ENCODE data around the gene ZNF780B. TPM values are rescaled to one million over a fixed set of nuclear protein-coding genes. Genes with fewer than 3 reads are reported as not detected.

The ZNF780B gene
- polyA plus RNA-seq, 2 of the 4 experiments (the other 2 are of a cell fraction) = 8.7 to 10.0 TPM

DNA sequence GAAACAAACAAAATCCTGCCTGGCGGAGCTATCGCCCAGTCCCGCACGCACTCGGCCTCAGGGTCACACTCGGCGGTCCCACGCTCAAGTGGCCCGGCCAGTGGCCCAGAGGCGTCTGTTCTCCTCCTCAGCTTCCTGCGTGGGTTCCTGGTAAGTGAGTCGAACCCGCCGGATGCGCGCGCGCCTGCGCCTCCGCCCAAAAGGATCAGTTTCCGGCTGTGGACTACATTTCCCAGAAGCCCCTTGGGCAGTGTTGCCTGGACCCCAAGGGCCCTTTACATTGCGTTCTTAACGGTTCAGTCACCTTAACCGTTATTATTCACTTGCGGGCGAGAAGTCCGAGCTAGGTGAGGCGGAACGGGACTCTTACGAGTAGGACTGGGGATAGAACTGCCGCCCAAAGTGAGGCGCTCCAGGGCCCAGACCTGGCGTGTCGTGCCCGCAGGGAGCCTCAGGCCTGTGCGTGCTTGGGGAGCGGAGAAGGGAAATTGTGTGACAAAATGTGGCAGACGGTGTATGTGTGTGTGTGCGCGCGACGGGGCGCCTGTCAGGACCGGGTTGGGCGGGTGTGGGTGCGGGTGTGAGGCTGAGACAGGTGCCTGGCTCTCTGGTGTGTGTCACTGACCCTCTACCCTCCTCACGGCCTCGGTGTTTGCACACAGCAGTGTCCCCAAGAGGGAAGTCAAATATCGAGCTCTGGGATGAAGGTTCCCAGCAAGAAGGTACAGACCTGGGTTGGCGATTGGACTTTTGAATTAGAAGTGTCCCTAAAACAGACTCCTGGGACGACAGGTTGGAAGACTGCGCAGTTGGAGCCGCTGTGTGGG is 59.0 kb downstream of the ZNF780B start, which contains the start of gene ZNF546:
TSS of gene ZNF546 (plus strand) at position 250 of the 827 bp plus-strand sequence. CDS start 1,267 bp downstream, outside the sequence.
- H3K4me2 ChIP-seq = peak within 1 kb of the TSS; percentile 73
- FAIRE-seq = peak; percentile 81
- TF ChIP-seq POLR2A (IDR thresholded peaks at IDR 0.05; ENCODE audit: low read length) (peak; percentile 99), ZNF302 (CRISPR knock-in tag; IDR thresholded peaks at IDR 0.05) (no peak), RAD21 (conservative IDR thresholded peaks at IDR 0.05 in 1 of 2, IDR thresholded peaks at IDR 0.05 in 1 of 2) (peak; percentile 16 to 21; a peak in 1 of 5 replicates), EP300 (IDR thresholded peaks at IDR 0.05) (peak in 1 of 2 experiments; percentile 9; a peak in 1 of 5 replicates), TFCP2L1 (CRISPR knock-in tag; IDR thresholded peaks at IDR 0.05) (peak; percentile 50; the same call in 1 of the 2 replicates), CHD4 (IDR thresholded peaks at IDR 0.05; ENCODE audit: borderline replicate concordance) (0 out of 2 replicates have a peak, but pooled peaks have one; percentile 8), MAZ (IDR thresholded peaks at IDR 0.05; ENCODE audit: borderline replicate concordance, low read depth, low read length) (peak; percentile 59; the same call in 1 of the 2 replicates), ZC3H11A (IDR thresholded peaks at IDR 0.05) (no peak), HMGXB4 (CRISPR knock-in tag; IDR thresholded peaks at IDR 0.05; ENCODE audit: borderline replicate concordance) (peak; percentile 65; the same call in 1 of the 2 replicates), GATA3 (IDR thresholded peaks at IDR 0.05; ENCODE audit: borderline replicate concordance) (no peak; the same call in 1 of the 2 replicates), PHF8 (IDR thresholded peaks at IDR 0.05; ENCODE audit: borderline replicate concordance, low read depth) (peak; percentile 98), FOSL2 (IDR thresholded peaks at IDR 0.05) (no peak), FOSL2 (CRISPR knock-in tag; IDR thresholded peaks at IDR 0.05) (0 out of 2 replicates have a peak, but pooled peaks have one; percentile 31), MYC (IDR thresholded peaks at IDR 0.05; ENCODE audit: borderline replicate concordance, low read length) (peak; percentile 30; the same call in 1 of the 2 replicates), JUN (IDR thresholded peaks at IDR 0.05) (peak; percentile 97 to 98)
- TF ChIP-seq, protein P1, sequence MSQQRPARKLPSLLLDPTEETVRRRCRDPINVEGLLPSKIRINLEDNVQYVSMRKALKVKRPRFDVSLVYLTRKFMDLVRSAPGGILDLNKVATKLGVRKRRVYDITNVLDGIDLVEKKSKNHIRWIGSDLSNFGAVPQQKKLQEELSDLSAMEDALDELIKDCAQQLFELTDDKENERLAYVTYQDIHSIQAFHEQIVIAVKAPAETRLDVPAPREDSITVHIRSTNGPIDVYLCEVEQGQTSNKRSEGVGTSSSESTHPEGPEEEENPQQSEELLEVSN (IDR thresholded peaks at IDR 0.05; ENCODE audit: borderline replicate concordance, low read depth) = no peak
- TF ChIP-seq, protein P2, sequence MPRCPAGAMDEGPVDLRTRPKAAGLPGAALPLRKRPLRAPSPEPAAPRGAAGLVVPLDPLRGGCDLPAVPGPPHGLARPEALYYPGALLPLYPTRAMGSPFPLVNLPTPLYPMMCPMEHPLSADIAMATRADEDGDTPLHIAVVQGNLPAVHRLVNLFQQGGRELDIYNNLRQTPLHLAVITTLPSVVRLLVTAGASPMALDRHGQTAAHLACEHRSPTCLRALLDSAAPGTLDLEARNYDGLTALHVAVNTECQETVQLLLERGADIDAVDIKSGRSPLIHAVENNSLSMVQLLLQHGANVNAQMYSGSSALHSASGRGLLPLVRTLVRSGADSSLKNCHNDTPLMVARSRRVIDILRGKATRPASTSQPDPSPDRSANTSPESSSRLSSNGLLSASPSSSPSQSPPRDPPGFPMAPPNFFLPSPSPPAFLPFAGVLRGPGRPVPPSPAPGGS (IDR thresholded peaks at IDR 0.05) = peak; percentile 97
- TF ChIP-seq, protein P3, sequence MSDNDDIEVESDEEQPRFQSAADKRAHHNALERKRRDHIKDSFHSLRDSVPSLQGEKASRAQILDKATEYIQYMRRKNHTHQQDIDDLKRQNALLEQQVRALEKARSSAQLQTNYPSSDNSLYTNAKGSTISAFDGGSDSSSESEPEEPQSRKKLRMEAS (IDR thresholded peaks at IDR 0.05) = peak; percentile 79
- peaks cover 11% of the 10 kb centered on the region; the same call in 2 of the 3 replicates for H3K4me1 ChIP-seq
- 9% methylated on average over 53 of the region's 53 CpGs for WGBS (ENCODE audit: missing lambda C conversion rate)
- ChIA-PET CTCF (interaction anchor here (0.6 to 2.5 kb wide), 8 partner anchors 8 to 323 kb away, joined by 3 to 15 read pairs (median 4); partner anchors contain the start of gene PSMC4), POLR2A (interaction anchor here (0.7 to 2.7 kb wide), 10 partner anchors 8 to 358 kb away, joined by 3 to 24 read pairs (median 4); partner anchors contain the start of genes DYRK1B, FBL, PSMC4 and ZNF780A)
- peak; percentile 96 to 98 for ATAC-seq
- peaks cover 36% of the 10 kb centered on the region for H3K9me3 ChIP-seq
- peak within 1 kb of the TSS; percentile 89 to 90 for H3K27ac ChIP-seq
- peak within 1 kb of the TSS; percentile 74 for H3K4me3 ChIP-seq
- DNase-seq (ENCODE audit: low read depth in 1 of 2, low spot score in 1 of 2) = peak; percentile 96 to 100

- FAIRE-seq = peak; percentile 93
- POLR2A ChIA-PET = interaction anchor here (0.7 to 2.7 kb wide), 8 partner anchors 8 to 359 kb away, joined by 3 to 24 read pairs (median 4); partner anchors contain the start of genes DYRK1B, FBL, PSMC4 and ZNF780A
- TF ChIP-seq FOSB (CRISPR knock-in tag; IDR thresholded peaks at IDR 0.05) (peak; percentile 14; the same call in 1 of the 2 replicates), RAD21 (conservative IDR thresholded peaks at IDR 0.05 in 1 of 2, IDR thresholded peaks at IDR 0.05 in 1 of 2) (no peak), ATOH8 (CRISPR knock-in tag; IDR thresholded peaks at IDR 0.05; ENCODE audit: low read depth) (0 out of 2 replicates have a peak, but pooled peaks have one; percentile 51), ESRRA (IDR thresholded peaks at IDR 0.05; ENCODE audit: borderline replicate concordance, low read length) (no peak), HOXA7 (CRISPR knock-in tag; IDR thresholded peaks at IDR 0.05) (peak; percentile 85; the same call in 1 of the 2 replicates), HOXB5 (CRISPR knock-in tag; IDR thresholded peaks at IDR 0.05) (0 out of 2 replicates have a peak, but pooled peaks have one; percentile 72), MAZ (IDR thresholded peaks at IDR 0.05; ENCODE audit: borderline replicate concordance, low read depth, low read length) (no peak), ELK1 (IDR thresholded peaks at IDR 0.05; ENCODE audit: low read depth, low read length) (no peak), HOXB13 (CRISPR knock-in tag; IDR thresholded peaks at IDR 0.05; ENCODE audit: low read depth) (peak; percentile 67; the same call in 1 of the 2 replicates), CHD4 (IDR thresholded peaks at IDR 0.05; ENCODE audit: borderline replicate concordance) (peak; percentile 44; the same call in 1 of the 2 replicates), TFCP2L1 (CRISPR knock-in tag; IDR thresholded peaks at IDR 0.05) (no peak), GATA3 (IDR thresholded peaks at IDR 0.05; ENCODE audit: borderline replicate concordance) (no peak), SMC3 (IDR thresholded peaks at IDR 0.05) (0 out of 3 replicates have a peak, but pooled peaks have one; percentile 17)
- peak; percentile 65 to 80 for ATAC-seq
- Histone ChIP-seq H3K4me2 (peak overlapping the region; percentile 73), H3K27ac (peak overlapping the region; percentile 89 to 90), H3K4me3 (peak overlapping the region; percentile 74), H3K4me1 (peaks cover 11% of the 10 kb centered on the region; the same call in 2 of the 3 replicates), H3K9me3 (peaks cover 36% of the 10 kb centered on the region)
- CTCF ChIA-PET = interaction anchor here (0.5 to 2.5 kb wide), 7 partner anchors 9 to 232 kb away, joined by 3 to 15 read pairs (median 5); partner anchors contain the start of gene PSMC4
- peak; percentile 69 to 82 for DNase-seq (ENCODE audit: low read depth in 1 of 2, low spot score in 1 of 2)
- 9% methylated on average over 19 of the region's 19 CpGs for WGBS (ENCODE audit: missing lambda C conversion rate)
These were observed 59.7 kb downstream of the ZNF780B start for GRCh38 chr19:39996218-39996810.

Measured in A549 (cell line).